ENCODE measurements around the gene LOXL1.

The LOXL1 gene

DNA sequence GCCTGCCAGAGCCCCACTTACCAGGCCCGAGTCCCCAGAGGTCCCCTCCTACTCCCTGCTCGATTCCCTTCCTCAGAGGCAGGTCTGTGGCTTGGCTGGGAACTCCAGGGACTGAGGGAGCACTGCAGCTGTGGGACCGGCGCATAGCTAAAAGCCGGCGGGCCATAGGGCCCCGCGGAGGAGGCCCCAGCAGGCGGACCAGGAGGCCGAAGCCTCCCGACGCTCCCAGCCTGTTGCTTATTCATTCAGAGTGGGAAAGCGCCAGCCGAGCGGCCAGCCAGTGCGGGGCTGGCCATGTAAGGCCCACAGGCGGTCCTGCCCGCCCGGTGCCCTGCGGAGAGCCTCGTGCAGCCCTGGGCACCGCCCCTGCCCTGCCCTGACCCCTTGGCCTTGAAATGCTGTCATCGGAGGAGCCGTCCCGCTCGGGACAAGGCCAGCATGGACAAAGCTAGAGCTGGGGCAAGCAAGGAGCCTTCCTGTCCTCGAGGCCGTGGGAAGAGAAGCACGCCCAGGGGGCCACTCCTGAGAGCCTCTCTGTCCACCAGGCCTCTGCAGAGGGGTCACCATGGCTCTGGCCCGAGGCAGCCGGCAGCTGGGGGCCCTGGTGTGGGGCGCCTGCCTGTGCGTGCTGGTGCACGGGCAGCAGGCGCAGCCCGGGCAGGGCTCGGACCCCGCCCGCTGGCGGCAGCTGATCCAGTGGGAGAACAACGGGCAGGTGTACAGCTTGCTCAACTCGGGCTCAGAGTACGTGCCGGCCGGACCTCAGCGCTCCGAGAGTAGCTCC is at the start of gene LOXL1:
Gene LOXL1, plus strand, starts transcription at position 244 of the 784 bp plus-strand sequence. Its CDS starts 322 bp downstream, at position 566.
- no peak for FAIRE-seq

- no peak for FAIRE-seq
Observed at GRCh38 chr15:73879426-73879825, 46.8 kb upstream of the LOXL1 start.

DNA sequence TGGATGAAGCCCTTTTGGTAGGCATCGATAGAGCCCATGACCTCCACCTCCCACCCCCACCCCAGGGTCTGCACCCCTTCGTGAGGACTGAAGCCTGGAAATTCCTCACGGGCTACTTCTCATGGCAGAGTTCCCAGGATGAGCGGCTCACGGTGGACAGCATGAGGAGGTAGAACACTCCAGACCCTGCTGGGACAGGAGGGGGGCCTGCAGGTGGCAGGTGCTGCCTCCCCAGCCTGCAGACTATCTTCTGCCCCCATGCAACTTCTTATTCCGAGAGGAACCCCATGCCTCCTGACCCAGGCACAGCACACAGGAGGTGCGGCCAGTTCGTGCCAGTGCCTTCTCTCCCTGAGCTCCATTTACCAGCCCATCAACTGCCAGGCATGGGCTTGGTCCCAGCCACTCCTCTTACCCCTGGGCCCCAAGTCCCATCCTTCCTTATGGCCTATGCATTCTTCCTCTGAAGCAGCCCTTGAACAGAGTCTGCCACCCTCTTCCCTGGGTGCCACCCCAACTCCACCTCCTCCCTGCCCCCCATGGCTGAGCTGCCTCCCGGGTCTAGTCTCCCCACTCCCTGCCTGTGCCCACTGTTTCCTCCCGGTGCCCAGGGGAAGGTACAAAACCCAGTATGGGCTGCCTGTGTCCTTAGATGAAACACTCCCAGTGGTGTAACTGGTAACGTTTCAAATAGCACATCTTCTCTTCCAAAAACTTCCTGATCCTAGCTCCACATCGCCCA is 44.5 kb upstream of the LOXL1 start:
- no peak for FAIRE-seq

DNA sequence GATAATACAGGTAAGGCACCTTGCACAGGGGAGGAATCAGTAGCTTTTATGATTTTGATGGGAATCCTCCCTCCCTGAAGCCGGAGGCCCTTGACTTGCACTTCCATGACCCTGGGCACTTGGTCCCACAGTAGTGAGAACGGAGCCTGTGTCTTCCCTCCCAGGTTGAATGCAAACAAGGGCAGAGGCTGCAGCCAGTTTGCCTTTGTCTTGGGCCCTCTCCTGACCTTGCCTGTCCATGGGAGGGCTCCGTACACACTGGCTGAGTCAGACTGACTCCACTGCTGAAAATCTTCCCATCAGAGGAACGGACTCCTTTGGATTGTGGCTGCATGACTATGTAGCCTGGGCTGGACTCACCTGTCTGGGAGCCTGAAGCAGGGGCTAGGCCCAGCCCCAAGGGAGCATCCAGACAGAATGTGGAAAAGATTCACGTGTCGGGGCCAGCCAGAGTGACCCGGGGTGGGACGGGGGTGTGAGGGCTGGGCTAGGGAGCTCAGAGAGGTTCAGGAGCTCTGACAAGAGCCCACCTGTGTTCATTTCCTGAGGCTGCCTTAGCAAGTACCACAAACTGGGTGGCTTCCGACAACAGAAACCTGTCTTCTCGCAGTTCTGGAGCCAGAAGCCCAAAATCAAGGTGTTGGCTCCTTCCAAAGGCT is 43.4 kb upstream of the LOXL1 start:
- no peak for FAIRE-seq

DNA sequence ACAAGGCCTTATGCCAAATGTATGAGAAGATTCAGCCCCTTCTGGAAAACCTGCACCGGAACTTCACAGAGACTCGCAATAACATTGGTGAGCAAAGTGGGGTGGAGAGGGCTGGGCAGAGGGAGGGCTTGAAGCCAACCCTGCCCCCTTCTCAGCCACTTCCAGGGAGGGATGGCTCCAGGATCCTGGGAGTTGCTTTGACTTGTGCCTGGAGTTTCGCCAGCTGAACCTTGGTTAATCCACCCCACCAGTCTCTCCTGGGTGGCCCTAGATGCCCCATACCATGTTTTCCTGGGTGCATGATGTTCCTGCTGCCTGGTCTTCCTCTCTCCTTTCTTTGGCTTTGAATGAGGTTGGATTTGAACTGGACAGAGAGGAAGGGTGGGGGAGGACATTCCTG is 42.1 kb upstream of the LOXL1 start:
- no peak for FAIRE-seq

DNA sequence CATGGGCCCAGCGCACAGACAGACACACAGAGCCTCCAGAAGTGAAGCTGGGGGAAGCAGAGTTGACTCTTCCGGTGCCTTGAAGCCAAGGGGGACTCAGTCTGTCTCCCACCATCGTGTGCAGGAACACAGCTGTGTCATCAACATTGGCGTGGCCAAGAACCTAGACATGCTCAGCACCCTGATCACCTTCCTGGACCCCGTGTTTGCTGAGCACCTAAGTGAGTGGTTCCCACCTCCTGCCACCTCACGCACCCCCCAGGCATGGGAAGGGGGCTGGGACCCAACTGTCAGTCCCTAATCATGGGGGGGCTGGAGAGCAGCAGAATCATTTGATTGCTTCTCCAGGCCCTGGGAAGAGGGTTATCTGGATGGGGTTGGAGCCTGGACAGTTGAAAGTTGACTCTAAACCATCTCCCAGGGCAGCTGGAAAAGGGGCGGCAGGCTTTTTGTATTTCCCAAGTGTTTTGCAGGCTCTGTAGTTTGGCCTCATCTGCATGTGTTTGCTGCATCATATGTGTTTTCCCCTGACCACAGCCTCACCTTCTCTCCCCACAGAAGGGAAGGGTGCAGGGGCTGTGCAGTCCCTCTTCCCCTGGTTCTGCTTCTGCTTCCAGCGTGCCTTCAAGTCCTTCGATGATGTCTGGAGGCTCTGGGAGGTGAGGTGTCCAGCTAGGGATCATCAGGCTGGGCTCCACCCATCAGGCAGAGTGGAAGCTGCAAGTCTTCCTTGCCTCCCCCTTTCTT is 40.1 kb upstream of the LOXL1 start:
- no peak for FAIRE-seq

DNA sequence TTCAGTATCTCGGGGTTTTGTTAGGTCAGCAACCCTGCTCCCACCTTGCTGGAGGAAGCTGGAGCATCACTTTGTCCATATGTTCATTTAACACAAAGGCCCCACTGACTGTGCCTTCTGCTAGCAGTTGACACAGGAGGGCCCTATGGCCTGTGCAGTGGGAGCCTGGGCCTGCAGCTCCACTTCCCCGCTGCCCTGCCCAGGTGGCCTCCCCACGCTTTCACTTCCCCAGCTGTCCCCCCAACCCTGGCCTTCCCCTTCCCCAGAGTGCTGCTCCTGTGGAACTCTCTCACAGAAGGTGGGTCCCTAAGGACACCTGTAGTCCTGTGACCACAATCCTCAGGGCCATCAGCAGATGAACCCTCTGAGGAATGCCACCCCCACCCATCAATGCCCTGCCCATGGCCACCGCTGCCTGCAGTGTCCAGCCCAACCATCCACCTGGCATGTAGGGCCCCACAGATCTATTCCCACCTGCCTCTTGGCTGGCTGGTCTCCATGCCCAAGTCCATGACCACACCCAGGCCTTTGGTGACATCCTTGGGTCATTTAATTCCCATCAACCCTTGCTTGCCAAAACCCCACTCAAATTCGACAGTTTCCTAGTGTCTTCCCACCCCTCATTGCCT is 39.4 kb upstream of the LOXL1 start:
- FAIRE-seq = no peak

DNA sequence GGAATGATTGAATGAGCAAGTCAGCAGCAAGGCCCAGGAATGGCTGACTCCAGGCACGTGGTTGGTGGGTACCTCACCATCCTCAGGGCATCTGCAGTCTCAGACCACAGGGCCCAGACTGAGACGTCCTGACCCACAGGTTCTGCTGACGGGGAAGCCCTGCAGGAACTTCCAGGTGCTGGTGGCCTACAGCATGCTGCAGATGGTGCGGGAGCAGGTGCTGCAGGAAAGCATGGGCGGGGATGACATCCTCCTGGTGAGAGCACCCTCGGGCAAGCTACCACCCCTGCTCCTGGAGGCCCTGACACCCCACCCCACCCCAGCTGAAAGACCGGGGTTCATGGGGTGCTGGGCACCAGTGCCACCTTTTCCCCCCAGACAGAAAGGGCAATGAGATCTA is 38.8 kb upstream of the LOXL1 start:
- no peak for FAIRE-seq

- no peak for FAIRE-seq
Observed at GRCh38 chr15:73888224-73889041, 37.8 kb upstream of the LOXL1 start.

DNA sequence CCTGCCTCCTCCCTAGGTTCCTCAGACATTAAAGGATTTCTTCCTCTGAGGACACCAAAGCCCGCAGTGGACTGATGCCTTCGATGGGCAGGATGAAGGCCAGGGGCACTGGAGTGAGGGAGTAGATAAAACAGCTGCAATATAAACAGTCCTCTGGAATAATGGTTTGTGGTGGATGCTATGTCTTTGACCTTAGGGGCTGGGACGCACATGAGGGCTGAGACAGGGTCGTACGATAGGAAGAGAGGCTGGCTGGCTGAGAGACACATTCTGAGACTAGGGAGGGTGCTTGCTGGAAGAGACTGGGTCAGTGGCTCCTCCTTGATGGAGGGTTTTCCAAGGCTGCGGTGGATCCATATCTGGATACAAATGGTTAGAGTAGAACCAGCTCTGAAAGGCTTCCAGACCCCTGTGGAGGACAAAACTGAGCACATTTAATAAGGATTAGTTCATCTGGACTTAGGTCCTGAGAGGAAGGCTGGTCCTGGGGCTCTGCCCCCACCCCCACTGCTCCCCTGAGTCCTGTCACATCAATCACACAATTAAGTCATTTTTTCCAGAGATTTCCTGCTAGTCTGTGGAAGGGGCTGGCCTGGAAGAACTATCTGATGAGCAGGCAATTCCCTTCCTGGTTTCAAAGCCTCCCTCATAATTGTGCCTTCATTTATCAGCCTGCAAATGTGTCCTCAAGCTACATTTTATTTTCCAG is 37.1 kb upstream of the LOXL1 start:
- no peak for FAIRE-seq

- no peak for FAIRE-seq
Observed at GRCh38 chr15:73889762-73890124, 36.5 kb upstream of the LOXL1 start.

- no peak for FAIRE-seq
Observed at GRCh38 chr15:73891328-73892315, 34.6 kb upstream of the LOXL1 start.

GRCh38 chr15:73892446-73893226 is 33.6 kb upstream of the LOXL1 start:
- FAIRE-seq = no peak

DNA sequence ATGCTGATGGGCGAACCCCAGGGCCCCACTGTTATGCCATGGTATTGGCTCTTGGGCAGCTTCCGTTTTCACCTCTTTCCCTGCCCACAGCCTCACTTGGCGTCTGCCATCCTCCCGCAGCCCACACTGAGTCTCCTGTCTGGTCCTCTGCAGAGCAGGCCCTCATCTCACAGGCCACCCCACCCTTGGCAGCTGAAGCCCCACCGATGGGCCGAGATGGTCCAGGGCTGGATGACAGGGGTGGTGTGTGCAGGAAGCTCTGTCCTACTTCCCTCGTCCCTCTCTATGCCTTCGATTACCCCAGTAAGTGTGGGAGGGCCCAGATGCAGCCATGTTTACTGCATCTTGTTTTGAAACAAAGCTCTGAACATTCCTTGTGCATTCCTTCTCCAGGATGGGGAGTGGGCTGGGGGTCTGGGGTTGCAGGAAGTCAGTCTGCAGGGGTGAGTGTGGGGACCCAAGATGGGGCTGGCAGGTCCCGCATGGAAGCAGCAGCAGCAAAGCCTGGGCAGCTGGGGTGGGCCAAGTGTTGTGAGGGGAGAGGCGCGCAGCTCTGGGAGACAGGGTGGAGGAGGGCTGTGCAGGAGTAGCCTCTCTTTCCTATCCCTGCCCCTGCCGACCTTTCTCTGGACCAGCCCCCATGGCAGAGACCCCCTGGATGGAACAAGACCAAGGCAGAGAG is 32.0 kb upstream of the LOXL1 start:
- FAIRE-seq = no peak

GRCh38 chr15:73897441-73898261 is 28.6 kb upstream of the LOXL1 start:
- FAIRE-seq = no peak

- FAIRE-seq = no peak
Observed at GRCh38 chr15:73899197-73900094, 26.8 kb upstream of the LOXL1 start.

Measured in A204.1 (cell line).